ENCODE data around the gene RFWD3. TPM values are rescaled to one million over a fixed set of nuclear protein-coding genes. Genes with fewer than 3 reads are reported as not detected.
A peak's percentile ranks its signal among the peaks of the same experiment; 100 is the strongest.

The RFWD3 gene
- total RNA-seq, 1 donor from 2014 or later: 34.3 TPM

DNA sequence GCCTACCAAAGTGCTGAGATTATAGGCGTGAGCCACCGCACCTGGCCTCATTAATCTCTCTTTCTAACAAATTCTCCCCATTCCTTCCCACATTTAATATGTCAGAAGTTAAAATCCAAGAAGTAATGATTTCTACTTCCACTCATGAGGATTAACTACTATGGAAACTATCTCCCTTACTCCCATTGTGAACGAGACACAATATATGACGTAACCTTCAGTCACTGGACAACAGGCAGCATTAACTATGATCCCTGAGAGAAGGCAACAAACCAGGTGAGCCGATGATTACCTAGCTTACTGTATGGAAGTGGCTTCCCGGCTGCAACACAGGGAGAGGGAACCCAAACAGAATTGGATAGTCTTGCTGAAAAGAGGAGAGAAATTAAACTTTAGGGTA lies 79.7 kb downstream of the RFWD3 start:
- Histone ChIP-seq H3K9ac (ENCODE audit: low read length) (no peak overlapping the region), H3K4me2 (ENCODE audit: low read length) (no peak overlapping the region), H4K20me1 (ENCODE audit: insufficient read depth, low read length) (peaks cover 85% of the 10 kb centered on the region), H2AFZ (ENCODE audit: low read depth, low read length) (no peak overlapping the region), H3K79me2 (ENCODE audit: insufficient read depth, low read length) (peaks cover 88% of the 10 kb centered on the region), H3K4me3 (ENCODE audit: insufficient read depth, low read depth, low read length) (no peak overlapping the region), H3K9me3 (ENCODE audit: insufficient read depth, low read depth, low read length) (no peaks in the 10 kb centered on the region), H3K36me3 (ENCODE audit: insufficient read depth, low read length) (peaks cover 2% of the 10 kb centered on the region), H3K4me1 (ENCODE audit: insufficient read depth, low read length) (no peaks in the 10 kb centered on the region), H3K27ac (ENCODE audit: low read depth, low read length) (no peak overlapping the region), H3K27me3 (ENCODE audit: insufficient read depth, low read length) (no peaks in the 10 kb centered on the region)
- H3K27me3 Mint-ChIP-seq (ENCODE audit: low read depth, unreplicated experiment): no peaks in the 10 kb centered on the region
- peaks cover 15% of the 10 kb centered on the region for H3K4me1 Mint-ChIP-seq (ENCODE audit: low read depth, unreplicated experiment)
- FAIRE-seq: no peak
- H3K4me3 Mint-ChIP-seq (ENCODE audit: unreplicated experiment): no peak overlapping the region
- no peaks in the 10 kb centered on the region for H3K36me3 Mint-ChIP-seq (ENCODE audit: low read depth, unreplicated experiment)
- H3K9me3 Mint-ChIP-seq (ENCODE audit: unreplicated experiment): no peaks in the 10 kb centered on the region
- DNase-seq (ENCODE audit: low read depth): no peak
- no peak overlapping the region for H3K27ac Mint-ChIP-seq (ENCODE audit: unreplicated experiment)
- no peak for TF ChIP-seq EZH2 (IDR thresholded peaks at IDR 0.05; ENCODE audit: insufficient read depth, low read length)
- TF ChIP-seq, protein P1, sequence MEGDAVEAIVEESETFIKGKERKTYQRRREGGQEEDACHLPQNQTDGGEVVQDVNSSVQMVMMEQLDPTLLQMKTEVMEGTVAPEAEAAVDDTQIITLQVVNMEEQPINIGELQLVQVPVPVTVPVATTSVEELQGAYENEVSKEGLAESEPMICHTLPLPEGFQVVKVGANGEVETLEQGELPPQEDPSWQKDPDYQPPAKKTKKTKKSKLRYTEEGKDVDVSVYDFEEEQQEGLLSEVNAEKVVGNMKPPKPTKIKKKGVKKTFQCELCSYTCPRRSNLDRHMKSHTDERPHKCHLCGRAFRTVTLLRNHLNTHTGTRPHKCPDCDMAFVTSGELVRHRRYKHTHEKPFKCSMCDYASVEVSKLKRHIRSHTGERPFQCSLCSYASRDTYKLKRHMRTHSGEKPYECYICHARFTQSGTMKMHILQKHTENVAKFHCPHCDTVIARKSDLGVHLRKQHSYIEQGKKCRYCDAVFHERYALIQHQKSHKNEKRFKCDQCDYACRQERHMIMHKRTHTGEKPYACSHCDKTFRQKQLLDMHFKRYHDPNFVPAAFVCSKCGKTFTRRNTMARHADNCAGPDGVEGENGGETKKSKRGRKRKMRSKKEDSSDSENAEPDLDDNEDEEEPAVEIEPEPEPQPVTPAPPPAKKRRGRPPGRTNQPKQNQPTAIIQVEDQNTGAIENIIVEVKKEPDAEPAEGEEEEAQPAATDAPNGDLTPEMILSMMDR (IDR thresholded peaks at IDR 0.05; ENCODE audit: insufficient read depth, low read depth, low read length): no peak

DNA sequence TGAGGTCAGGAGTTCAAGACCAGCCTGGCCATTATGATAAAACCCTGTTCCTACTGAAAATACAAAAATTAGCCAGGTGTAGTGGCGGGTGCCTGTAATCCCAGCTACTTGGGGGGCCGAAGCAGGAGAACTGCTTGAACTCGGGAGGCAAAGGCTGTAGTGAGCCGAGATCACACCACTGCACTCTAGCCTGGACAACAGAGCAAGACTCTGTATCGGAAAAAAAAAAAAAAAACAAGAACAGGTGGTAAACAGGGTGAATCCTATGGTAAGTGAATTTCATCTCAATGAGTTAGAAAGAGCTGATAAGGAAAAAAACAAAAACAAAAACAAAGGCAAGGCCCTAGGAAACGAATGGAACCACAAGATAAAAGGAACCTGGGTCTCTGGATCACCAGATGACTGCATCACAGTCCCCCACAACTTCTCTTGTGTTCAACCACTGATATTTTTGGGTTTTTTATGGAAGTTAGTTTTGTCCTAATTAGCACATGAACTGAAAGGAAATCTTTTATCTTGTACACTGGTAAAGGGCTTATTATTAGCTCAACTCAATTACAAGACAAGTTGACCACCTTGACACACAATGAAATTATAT lies 80.7 kb downstream of the RFWD3 start:
- no peak for DNase-seq (ENCODE audit: low read depth)
- Histone ChIP-seq H3K4me3 (ENCODE audit: insufficient read depth, low read depth, low read length) (no peak overlapping the region), H3K36me3 (ENCODE audit: insufficient read depth, low read length) (peaks cover 2% of the 10 kb centered on the region), H3K27me3 (ENCODE audit: insufficient read depth, low read length) (no peaks in the 10 kb centered on the region), H2AFZ (ENCODE audit: low read depth, low read length) (no peak overlapping the region), H4K20me1 (ENCODE audit: insufficient read depth, low read length) (peaks cover 89% of the 10 kb centered on the region), H3K4me1 (ENCODE audit: insufficient read depth, low read length) (no peaks in the 10 kb centered on the region), H3K27ac (ENCODE audit: low read depth, low read length) (no peak overlapping the region), H3K9ac (ENCODE audit: low read length) (no peak overlapping the region), H3K4me2 (ENCODE audit: low read length) (no peak overlapping the region), H3K79me2 (ENCODE audit: insufficient read depth, low read length) (peaks cover 92% of the 10 kb centered on the region), H3K9me3 (ENCODE audit: insufficient read depth, low read depth, low read length) (no peaks in the 10 kb centered on the region)
- H3K4me3 Mint-ChIP-seq (ENCODE audit: unreplicated experiment): no peak overlapping the region
- TF ChIP-seq EZH2 (IDR thresholded peaks at IDR 0.05; ENCODE audit: insufficient read depth, low read length): no peak
- TF ChIP-seq, protein P1 (IDR thresholded peaks at IDR 0.05; ENCODE audit: insufficient read depth, low read depth, low read length): no peak
- peaks cover 18% of the 10 kb centered on the region for H3K4me1 Mint-ChIP-seq (ENCODE audit: low read depth, unreplicated experiment)
- FAIRE-seq: no peak
- H3K36me3 Mint-ChIP-seq (ENCODE audit: low read depth, unreplicated experiment): no peaks in the 10 kb centered on the region
- no peak overlapping the region for H3K27ac Mint-ChIP-seq (ENCODE audit: unreplicated experiment)
- no peaks in the 10 kb centered on the region for H3K9me3 Mint-ChIP-seq (ENCODE audit: unreplicated experiment)
- H3K27me3 Mint-ChIP-seq (ENCODE audit: low read depth, unreplicated experiment): no peaks in the 10 kb centered on the region

DNA sequence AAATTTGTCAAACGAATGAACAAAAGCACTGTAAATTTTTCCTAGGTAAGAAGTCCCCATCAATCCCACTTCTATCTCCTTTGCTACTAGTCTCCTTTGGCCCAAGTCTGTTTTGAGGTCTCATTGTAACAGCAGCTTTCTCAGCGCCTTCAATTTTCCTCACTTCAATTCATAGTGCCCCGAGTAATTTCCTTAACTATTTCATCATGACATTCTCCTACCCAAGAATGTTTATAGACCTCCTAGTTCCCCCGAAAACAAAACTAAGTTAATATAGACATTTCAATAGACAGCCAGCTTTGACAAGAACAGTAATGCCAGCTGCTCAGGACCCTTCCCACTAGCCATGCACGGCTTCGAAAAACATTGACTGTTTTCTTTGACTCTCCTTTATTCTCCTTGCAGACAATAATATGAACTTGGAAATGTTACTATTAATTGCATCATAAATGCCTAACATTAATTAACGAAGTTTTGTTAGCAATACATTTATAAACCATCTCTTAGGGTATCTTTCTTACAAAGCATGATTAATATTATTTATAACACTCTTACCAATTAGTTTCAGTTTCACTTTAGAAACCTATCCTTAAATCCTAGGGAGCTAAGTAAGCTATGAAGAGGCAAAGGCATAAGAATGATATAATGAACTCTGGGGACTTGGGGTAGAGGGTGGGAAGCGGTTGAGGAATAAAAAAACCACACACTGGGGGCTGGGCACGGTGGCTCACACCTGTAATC lies 82.6 kb downstream of the RFWD3 start:
- Histone ChIP-seq H3K36me3 (ENCODE audit: insufficient read depth, low read length) (peaks cover 2% of the 10 kb centered on the region), H3K4me1 (ENCODE audit: insufficient read depth, low read length) (peaks cover under 1% of the 10 kb centered on the region), H3K27ac (ENCODE audit: low read depth, low read length) (no peak overlapping the region), H3K4me2 (ENCODE audit: low read length) (no peak overlapping the region), H3K27me3 (ENCODE audit: insufficient read depth, low read length) (no peaks in the 10 kb centered on the region), H3K79me2 (ENCODE audit: insufficient read depth, low read length) (peaks cover 93% of the 10 kb centered on the region), H3K4me3 (ENCODE audit: insufficient read depth, low read depth, low read length) (no peak overlapping the region), H3K9me3 (ENCODE audit: insufficient read depth, low read depth, low read length) (no peaks in the 10 kb centered on the region), H2AFZ (ENCODE audit: low read depth, low read length) (no peak overlapping the region), H3K9ac (ENCODE audit: low read length) (no peak overlapping the region), H4K20me1 (ENCODE audit: insufficient read depth, low read length) (peaks cover 95% of the 10 kb centered on the region)
- TF ChIP-seq, protein P1 (IDR thresholded peaks at IDR 0.05; ENCODE audit: insufficient read depth, low read depth, low read length): no peak
- no peak for TF ChIP-seq EZH2 (IDR thresholded peaks at IDR 0.05; ENCODE audit: insufficient read depth, low read length)
- DNase-seq (ENCODE audit: low read depth) (no peak), FAIRE-seq (no peak)
- Mint-ChIP-seq H3K36me3 (ENCODE audit: low read depth, unreplicated experiment) (no peaks in the 10 kb centered on the region), H3K4me3 (ENCODE audit: unreplicated experiment) (no peak overlapping the region), H3K27me3 (ENCODE audit: low read depth, unreplicated experiment) (no peaks in the 10 kb centered on the region), H3K4me1 (ENCODE audit: low read depth, unreplicated experiment) (peaks cover 22% of the 10 kb centered on the region), H3K27ac (ENCODE audit: unreplicated experiment) (peak overlapping the region; percentile 77), H3K9me3 (ENCODE audit: unreplicated experiment) (no peaks in the 10 kb centered on the region)
